ENCODE data around the gene BLOC1S6.

BLOC1S6 gene

DNA sequence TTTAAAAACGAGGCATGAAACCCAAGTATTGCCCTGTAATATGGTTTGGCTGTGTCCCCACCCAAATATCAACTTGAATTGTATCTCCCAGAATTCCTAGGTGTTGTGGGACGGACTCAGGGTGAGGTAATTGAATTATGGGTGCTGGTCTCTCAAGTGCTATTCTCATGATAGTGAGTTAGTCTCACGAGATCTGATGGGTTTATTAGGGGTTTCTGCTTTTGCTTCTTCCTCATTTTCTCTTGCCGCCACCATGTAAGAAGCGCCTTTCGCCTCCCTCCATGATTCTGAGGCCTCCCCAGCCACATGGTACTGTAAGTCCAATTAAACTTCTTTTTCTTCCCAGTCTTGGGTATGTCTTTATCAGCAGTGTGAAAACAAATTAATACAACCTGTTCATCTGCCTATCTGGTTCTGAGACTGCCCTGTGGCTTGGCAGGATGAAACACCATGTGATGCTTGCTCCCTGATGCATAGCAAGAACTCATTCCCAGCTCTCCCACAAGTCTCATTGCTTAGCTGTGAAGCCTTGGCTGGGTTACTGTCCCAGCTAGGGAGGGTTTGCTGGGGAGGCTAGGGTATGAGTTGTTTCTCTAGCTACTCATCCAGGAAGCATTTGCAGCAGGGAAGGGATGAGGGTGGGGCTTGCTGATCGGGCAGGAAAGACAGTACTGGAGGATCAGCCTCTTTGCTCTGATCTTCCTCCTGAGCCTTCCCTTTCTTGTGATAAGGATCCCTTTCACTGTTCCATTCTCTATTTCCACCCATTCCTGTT lies 43.9 kb downstream of the BLOC1S6 start:
- CTCF ChIA-PET, result interaction anchor here (0.9 to 2.8 kb wide), 3 partner anchors 14 to 200 kb away, joined by 3 to 18 read pairs (median 7); no protein-coding TSS in a partner anchor
- TF ChIP-seq, protein P1, sequence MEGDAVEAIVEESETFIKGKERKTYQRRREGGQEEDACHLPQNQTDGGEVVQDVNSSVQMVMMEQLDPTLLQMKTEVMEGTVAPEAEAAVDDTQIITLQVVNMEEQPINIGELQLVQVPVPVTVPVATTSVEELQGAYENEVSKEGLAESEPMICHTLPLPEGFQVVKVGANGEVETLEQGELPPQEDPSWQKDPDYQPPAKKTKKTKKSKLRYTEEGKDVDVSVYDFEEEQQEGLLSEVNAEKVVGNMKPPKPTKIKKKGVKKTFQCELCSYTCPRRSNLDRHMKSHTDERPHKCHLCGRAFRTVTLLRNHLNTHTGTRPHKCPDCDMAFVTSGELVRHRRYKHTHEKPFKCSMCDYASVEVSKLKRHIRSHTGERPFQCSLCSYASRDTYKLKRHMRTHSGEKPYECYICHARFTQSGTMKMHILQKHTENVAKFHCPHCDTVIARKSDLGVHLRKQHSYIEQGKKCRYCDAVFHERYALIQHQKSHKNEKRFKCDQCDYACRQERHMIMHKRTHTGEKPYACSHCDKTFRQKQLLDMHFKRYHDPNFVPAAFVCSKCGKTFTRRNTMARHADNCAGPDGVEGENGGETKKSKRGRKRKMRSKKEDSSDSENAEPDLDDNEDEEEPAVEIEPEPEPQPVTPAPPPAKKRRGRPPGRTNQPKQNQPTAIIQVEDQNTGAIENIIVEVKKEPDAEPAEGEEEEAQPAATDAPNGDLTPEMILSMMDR (IDR thresholded peaks at IDR 0.05; ENCODE audit: insufficient read depth, low read length, missing control alignments), result no peak
- DNase-seq (ENCODE audit: low read depth, low spot score), result peak; percentile 86
- H3K4me3 ChIP-seq (ENCODE audit: low read depth, low read length), result peak overlapping the region; percentile 19
- POLR2A ChIA-PET, result interaction anchor here (1.0 kb wide), 1 partner anchor 82 kb away, joined by 6 read pairs; no protein-coding TSS in a partner anchor

DNA sequence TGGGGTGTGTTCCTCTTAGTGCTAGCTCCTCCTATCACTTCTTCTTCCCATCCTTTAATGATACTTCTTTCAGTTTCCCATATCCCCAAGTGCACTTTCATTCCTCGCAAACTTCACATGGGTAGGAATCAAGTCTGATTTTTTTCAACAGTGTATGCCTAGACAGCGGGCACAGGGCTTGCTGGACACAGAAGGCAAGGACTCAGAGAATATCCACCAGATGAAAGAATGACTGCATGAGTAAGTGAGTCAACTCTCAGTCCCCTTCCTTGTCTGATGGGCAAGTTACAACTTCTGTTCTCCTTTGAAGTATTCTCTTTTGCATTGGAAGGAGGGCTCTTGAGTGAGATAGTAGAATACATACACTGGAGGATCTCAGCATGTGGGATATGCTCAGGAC lies 44.6 kb downstream of the BLOC1S6 start:
- no peak for DNase-seq (ENCODE audit: low read depth, low spot score)
- H3K4me3 ChIP-seq (ENCODE audit: low read depth, low read length), result peak overlapping the region; percentile 19
- TF ChIP-seq, protein P1 (IDR thresholded peaks at IDR 0.05; ENCODE audit: insufficient read depth, low read length, missing control alignments), result no peak
- CTCF ChIA-PET, result interaction anchor here (0.9 to 2.8 kb wide), 3 partner anchors 15 to 201 kb away, joined by 3 to 18 read pairs (median 7); no protein-coding TSS in a partner anchor
- POLR2A ChIA-PET, result interaction anchor here (1.0 kb wide), 1 partner anchor 82 kb away, joined by 6 read pairs; no protein-coding TSS in a partner anchor

DNA sequence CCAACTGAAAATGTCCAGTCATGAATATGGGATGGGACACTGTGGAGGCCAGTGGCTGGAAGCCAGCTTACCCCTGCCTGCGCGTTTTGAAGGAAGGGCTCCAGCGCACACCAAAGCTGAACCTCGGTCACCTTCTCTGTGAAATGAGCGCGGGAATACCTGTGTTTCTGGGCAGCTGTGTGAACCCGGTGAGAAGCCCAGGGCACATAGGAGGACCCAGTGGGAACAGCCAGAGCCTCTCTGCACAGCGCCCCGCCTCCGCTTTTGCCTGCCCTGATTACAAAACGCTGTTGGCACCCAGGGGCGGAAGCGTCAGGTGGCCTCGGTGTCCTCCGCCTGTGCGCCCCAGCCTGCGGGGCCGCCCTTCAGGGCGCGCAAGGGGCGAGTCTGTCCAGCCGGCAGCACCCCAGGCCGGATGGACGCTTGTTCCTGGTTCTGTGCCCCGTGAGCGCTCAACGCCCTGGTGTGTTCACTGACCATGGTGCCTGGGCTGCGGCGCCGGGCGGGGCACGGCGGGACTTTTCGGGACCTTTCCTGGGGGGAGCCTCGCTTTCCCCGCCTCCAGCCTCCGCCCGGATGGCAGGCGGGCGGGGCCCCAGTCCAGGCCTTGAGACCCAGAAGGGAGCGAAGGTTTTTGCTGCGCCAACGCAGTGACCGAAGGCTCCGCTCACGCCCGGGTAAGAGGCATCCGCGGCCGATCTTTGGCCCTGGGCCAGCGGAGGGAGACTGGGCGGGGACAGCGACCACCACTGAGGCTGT lies 47.4 kb downstream of the BLOC1S6 start, which contains the start of gene SQOR:
SQOR (plus strand) TSS at position 598 of the 759 bp plus-strand sequence. CDS start 23,895 bp downstream, outside the sequence.
- POLR2A ChIA-PET, result no interaction called here
- CTCF ChIA-PET, result interaction anchor here (0.7 to 3.7 kb wide), 6 partner anchors 9 to 176 kb away, joined by 3 to 14 read pairs (median 8); no protein-coding TSS in a partner anchor
- H3K4me3 ChIP-seq (ENCODE audit: low read depth, low read length), result peak within 1 kb of the TSS; percentile 68
- DNase-seq (ENCODE audit: low read depth, low spot score), result no peak
- TF ChIP-seq, protein P1 (IDR thresholded peaks at IDR 0.05; ENCODE audit: insufficient read depth, low read length, missing control alignments), result no peak

DNA sequence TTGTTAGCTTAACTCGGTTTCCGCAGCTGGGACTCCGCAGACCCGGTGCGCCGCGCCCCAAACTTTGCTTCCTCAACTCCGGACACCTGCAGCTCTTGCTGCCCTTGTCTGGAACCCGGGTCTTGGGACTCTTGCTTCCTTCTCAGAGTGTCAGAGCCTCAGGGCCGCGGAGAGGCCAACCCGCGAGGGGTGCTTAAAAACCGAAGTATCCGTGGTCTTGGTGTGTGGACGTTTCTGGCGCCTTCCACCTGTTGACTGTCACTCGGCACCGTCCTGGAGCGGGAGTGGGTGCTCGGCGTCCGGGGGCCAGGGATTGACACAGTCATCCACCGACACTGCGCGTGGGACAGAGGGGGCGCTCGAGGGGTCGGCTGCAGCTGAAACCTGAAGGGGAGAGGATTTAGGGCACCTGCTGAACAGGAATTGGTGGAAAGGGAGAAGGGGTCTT lies 48.0 kb downstream of the BLOC1S6 start:
- no peak for DNase-seq (ENCODE audit: low read depth, low spot score)
- ChIA-PET CTCF (interaction anchor here (0.6 to 3.7 kb wide), 6 partner anchors 8 to 1027 kb away, joined by 3 to 14 read pairs (median 6); no protein-coding TSS in a partner anchor), POLR2A (no interaction called here)
- TF ChIP-seq, protein P1 (IDR thresholded peaks at IDR 0.05; ENCODE audit: insufficient read depth, low read length, missing control alignments), result peak; percentile 64
- peak overlapping the region; percentile 68 for H3K4me3 ChIP-seq (ENCODE audit: low read depth, low read length)

DNA sequence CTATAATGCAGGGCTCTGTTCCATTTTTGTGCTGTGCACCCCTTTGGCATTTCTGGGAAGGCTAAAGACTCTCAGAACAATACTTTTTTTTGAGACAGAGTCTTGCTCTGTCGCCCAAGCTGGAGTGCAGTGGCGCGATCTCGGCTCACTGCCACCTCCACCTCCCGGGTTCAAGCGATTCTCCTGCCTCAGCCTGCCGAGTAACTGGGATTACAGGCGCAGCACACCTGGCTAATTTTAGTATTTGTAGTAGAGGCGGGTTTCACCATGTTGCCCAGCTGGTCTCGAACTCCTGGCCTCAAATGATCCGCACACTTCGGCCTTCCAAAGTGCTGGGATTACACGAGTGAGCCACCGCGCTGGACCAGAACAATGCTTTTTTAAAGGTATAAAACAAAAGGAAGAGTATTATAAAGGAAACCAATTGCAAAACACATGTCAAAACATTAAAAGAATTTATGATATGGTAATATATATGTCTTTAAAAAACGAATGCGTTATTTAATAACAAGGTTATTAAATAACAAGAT lies 48.6 kb downstream of the BLOC1S6 start:
- ChIA-PET CTCF (interaction anchor here (0.6 to 3.7 kb wide), 5 partner anchors 22 to 1027 kb away, joined by 3 to 14 read pairs (median 9); no protein-coding TSS in a partner anchor), POLR2A (no interaction called here)
- no peak for DNase-seq (ENCODE audit: low read depth, low spot score)
- TF ChIP-seq, protein P1 (IDR thresholded peaks at IDR 0.05; ENCODE audit: insufficient read depth, low read length, missing control alignments), result no peak
- H3K4me3 ChIP-seq (ENCODE audit: low read depth, low read length), result peak overlapping the region; percentile 68
